Epithelial cell of proximal tubule (primary cell): ENCODE measurements around the gene CLNK. TPM values are rescaled to one million over a fixed set of nuclear protein-coding genes. Genes with fewer than 3 reads are reported as not detected.

ENCODE experiments used
- DNase-seq: peaks from one replicate; pipeline ENCODE4 v3.0.0-alpha.2; 2011; ENCODE audit warnings: low read depth
- H3K4me3 ChIP-seq: 2 replicates; pipeline ENCODE4 v1.5.1; 2011; ENCODE audit warnings: low read depth, mild to moderate bottlenecking, low read length
- total RNA-seq: library from RNA; depleted of rRNA; stranded (reverse); fragments of >200 nt; gene quantifications from 2 replicates; pipeline ENCODE4 v1.2.3, GENCODE V29; 2015
- TF ChIP-seq, protein P1 (sequence below): conservative IDR thresholded peaks from 2 replicates; pipeline ENCODE4 v1.5.1; 2012; ENCODE audit warnings: low read depth, mild to moderate bottlenecking, low read length

CLNK gene
- total RNA-seq, 1 donor from 2014 or later = not detected

DNA sequence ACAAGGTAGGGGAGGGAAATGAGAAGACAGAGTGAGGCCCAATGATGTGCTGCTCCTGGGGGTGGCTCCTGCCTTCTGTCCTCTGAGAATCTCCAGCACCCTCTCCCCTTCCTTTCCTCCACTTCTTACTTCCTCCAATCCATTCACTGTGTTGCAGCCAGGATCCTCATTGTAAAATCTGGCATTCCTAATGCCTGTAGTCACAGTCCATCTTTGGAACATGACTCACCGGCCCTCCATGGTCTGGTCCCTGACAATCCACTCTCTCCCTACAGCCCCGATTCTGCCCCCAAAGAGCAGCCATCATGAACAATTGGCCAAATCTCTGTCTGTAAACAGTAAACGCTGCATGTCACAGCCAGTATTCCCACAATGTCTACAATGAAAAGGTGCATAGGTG, 72.9 kb downstream of the CLNK start:
- DNase-seq = peak; percentile 41
- TF ChIP-seq, protein P1, sequence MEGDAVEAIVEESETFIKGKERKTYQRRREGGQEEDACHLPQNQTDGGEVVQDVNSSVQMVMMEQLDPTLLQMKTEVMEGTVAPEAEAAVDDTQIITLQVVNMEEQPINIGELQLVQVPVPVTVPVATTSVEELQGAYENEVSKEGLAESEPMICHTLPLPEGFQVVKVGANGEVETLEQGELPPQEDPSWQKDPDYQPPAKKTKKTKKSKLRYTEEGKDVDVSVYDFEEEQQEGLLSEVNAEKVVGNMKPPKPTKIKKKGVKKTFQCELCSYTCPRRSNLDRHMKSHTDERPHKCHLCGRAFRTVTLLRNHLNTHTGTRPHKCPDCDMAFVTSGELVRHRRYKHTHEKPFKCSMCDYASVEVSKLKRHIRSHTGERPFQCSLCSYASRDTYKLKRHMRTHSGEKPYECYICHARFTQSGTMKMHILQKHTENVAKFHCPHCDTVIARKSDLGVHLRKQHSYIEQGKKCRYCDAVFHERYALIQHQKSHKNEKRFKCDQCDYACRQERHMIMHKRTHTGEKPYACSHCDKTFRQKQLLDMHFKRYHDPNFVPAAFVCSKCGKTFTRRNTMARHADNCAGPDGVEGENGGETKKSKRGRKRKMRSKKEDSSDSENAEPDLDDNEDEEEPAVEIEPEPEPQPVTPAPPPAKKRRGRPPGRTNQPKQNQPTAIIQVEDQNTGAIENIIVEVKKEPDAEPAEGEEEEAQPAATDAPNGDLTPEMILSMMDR = no peak

DNA sequence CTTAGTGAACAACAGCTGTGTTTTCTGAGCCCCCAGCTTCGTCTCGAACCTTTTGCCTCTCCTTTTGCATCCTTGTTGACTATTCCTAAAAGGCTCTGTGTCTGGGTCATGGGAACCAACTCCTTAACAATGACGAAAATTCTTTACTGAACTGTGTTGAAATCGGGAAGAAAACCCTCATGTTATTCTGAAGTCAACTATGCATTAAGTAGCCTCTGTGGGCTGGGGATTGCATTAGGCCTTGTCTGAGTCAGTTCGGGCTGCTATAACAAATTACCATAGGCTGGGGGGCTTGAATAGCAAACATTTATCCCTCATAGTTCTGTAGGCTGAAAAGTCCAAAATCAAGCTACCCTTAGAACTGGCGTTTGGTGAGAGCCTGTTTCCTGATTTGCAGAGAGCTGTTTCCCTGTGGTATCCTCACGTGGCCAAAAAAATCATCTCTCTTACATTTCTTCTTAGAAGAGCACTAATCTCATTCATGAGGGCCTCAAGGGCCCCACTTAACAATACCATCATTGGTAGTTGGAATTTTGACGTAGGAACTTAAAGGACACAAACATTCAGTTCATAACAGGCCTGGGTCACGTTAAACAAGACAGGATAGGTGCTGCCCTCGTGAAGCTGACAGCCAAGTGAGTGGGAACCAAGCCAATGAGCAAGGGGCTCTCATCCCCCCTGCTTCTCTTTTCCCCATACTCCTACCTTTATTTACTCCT, 75.9 kb downstream of the CLNK start:
- TF ChIP-seq, protein P1 = no peak
- no peak for DNase-seq
- H3K4me3 ChIP-seq = no peak overlapping the region

More for the DNA sequence above, 72.9 kb downstream of the CLNK start:
- H3K4me3 ChIP-seq = no peak overlapping the region

DNA sequence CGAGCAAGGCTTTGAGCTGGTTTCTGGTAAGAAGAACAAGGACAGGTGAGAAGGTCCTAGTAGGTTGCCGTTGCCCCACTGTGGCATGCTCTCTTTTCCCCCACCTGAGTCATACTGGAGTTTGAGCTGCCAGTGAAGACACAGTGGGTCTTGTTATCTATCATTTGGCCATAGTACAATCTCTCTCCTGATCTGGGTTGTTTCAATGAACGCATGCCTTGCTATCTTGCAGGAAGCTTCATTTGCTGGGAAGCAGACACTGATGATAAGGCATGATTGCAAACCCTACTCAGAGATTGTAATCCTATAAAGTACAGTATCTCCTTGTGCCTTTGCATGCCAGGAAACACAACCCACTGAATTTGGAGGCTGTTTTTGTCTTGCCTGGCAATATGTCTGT, 77.4 kb downstream of the CLNK start:
- H3K4me3 ChIP-seq = no peak overlapping the region
- TF ChIP-seq, protein P1 = no peak
- DNase-seq = no peak

DNA sequence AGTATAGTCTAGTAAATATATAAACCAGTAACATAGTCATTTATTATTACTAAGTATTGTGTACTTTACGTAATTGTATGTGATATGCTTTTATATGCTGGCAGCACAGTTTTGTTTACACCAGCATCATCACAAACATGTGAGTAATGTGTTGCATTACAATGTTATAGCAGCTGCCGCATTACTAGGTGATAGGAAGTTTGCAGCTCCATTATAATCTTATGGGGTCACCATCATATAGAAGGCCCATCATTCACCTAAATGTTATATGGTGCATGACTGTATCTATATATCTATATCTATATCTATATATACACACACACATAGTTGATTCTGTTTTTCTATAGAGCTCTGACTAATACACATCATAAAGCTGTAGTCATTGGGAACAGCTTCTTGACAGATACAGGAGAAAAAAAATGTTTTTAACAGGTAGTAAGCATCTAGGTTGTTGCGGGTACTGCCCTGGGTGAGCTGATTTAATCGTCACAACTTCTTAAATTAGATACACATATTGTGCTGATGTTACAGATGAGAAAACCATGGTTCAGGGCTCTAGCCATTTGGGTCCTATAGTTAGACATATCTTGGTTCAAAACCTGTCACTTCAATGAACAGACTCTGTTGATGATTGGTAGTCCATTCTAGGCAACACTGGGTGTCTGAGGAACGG, 77.9 kb downstream of the CLNK start:
- no peak for DNase-seq
- no peak overlapping the region for H3K4me3 ChIP-seq
- TF ChIP-seq, protein P1 = no peak

DNA sequence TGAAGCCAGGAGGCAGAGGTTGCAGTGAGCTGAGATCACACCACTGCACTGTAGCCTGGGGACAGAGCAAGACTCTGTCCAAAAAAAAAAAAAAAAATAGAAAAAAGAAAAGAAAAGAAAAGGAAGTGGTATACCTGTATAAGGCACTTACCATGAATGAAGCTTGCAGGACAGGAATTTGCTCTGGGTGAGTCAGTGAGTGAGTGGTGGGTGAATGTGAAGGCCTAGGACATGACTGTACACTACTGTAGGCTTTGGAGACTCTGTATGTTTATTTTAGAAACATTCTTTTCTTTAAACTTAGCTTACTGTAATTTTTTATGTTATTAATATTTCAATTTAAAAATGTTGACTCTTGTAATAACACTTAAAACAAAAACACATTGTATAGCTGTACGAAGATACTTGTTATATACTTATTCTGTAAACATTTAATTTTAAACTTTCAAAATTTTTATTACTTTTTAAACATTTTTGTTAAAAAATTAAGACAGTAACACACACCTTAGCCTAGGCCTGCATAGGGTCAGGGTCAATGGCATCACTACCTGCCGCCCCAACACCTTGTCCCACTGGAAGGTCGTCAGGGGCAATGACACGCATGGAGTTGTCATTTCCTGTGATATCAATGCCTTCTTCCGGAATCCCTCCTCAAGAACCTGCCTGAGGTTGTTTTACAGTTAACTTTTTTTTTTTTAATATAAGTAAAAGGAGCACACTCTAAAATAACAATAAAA, 78.7 kb downstream of the CLNK start:
- H3K4me3 ChIP-seq = no peak overlapping the region
- TF ChIP-seq, protein P1 = no peak
- DNase-seq = no peak

DNA sequence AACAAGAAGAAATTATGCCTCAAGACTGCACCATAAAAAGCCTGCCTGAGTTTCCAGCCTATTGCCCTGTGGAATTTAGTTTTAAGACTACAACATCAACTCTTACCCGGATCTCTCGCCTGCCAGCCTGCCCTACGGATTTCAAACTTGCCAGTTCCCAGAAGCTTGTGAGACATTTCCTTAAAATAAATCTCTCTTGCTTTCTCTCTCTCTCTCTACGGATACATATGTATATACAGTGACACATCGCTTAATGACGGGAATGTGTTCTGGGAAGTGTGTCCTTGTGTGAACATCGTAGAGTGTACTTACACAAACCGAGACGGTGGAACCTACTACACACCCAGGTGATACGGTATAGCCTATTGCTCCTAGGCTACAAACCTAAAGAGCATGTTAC, 79.5 kb downstream of the CLNK start:
- TF ChIP-seq, protein P1 = no peak
- no peak overlapping the region for H3K4me3 ChIP-seq
- no peak for DNase-seq
